ENCODE measurements around the gene SLC35G1.

The SLC35G1 gene

GRCh38 chr10:93876381-93876780 is 17.4 kb upstream of the SLC35G1 start:
- DNase-seq (ENCODE audit: low spot score): no peak

GRCh38 chr10:93879273-93879672 is 14.5 kb upstream of the SLC35G1 start:
- DNase-seq (ENCODE audit: low spot score): no peak

GRCh38 chr10:93894516-93895378 is 969 bp downstream of the SLC35G1 start:
- no peak for DNase-seq (ENCODE audit: low spot score)

- DNase-seq (ENCODE audit: low spot score): no peak
Observed at GRCh38 chr10:93897070-93897780, 3.4 kb downstream of the SLC35G1 start.

- no peak for DNase-seq (ENCODE audit: low spot score)
Observed at GRCh38 chr10:93899109-93899508, 5.3 kb downstream of the SLC35G1 start.

- DNase-seq (ENCODE audit: low spot score): no peak
Observed at GRCh38 chr10:93903051-93903450, 9.3 kb downstream of the SLC35G1 start.

GRCh38 chr10:93904901-93905300 is 11.1 kb downstream of the SLC35G1 start:
- DNase-seq (ENCODE audit: low spot score): no peak

GRCh38 chr10:93907059-93907458 is 13.3 kb downstream of the SLC35G1 start:
- no peak for DNase-seq (ENCODE audit: low spot score)

GRCh38 chr10:93911866-93912265 is 18.1 kb downstream of the SLC35G1 start:
- DNase-seq (ENCODE audit: low spot score): no peak

GRCh38 chr10:93912444-93912843 is 18.7 kb downstream of the SLC35G1 start:
- no peak for DNase-seq (ENCODE audit: low spot score)

GRCh38 chr10:93913706-93914105 is 19.9 kb downstream of the SLC35G1 start:
- no peak for DNase-seq (ENCODE audit: low spot score)

- no peak for DNase-seq (ENCODE audit: low spot score)
Observed at GRCh38 chr10:93915598-93915997, 21.8 kb downstream of the SLC35G1 start.

- no peak for DNase-seq (ENCODE audit: low spot score)
Observed at GRCh38 chr10:93916257-93917063, 22.7 kb downstream of the SLC35G1 start.

- DNase-seq (ENCODE audit: low spot score): no peak
Observed at GRCh38 chr10:93917064-93917391, 23.2 kb downstream of the SLC35G1 start.

GRCh38 chr10:93917821-93918220 is 24.0 kb downstream of the SLC35G1 start:
- DNase-seq (ENCODE audit: low spot score): no peak

GRCh38 chr10:93921338-93921737 is 27.6 kb downstream of the SLC35G1 start:
- no peak for DNase-seq (ENCODE audit: low spot score)

- no peak for DNase-seq (ENCODE audit: low spot score)
Observed at GRCh38 chr10:93926613-93927012, 32.8 kb downstream of the SLC35G1 start.

GRCh38 chr10:93938140-93938539 is 44.4 kb downstream of the SLC35G1 start:
- no peak for DNase-seq (ENCODE audit: low spot score)

- DNase-seq (ENCODE audit: low spot score): no peak
Observed at GRCh38 chr10:93940881-93941280, 47.1 kb downstream of the SLC35G1 start.

GRCh38 chr10:93941606-93942005 is 47.8 kb downstream of the SLC35G1 start:
- no peak for DNase-seq (ENCODE audit: low spot score)

GRCh38 chr10:93945819-93946218 is 52.0 kb downstream of the SLC35G1 start:
- DNase-seq (ENCODE audit: low spot score): no peak

- no peak for DNase-seq (ENCODE audit: low spot score)
Observed at GRCh38 chr10:93947055-93947454, 53.3 kb downstream of the SLC35G1 start.

GRCh38 chr10:93947524-93947923 is 53.7 kb downstream of the SLC35G1 start:
- DNase-seq (ENCODE audit: low spot score): no peak

All from COLO829 (cell line).